Measurements from ENCODE around the gene TAS2R41.

GRCh38 chr7:143451122-143451521 is 26.6 kb upstream of the TAS2R41 start:
- TF ChIP-seq POLR2A (IDR thresholded peaks at IDR 0.05) (no peak), CTCF (IDR thresholded peaks at IDR 0.05) (no peak), POLR2AphosphoS5 (IDR thresholded peaks at IDR 0.05) (no peak)

All from transverse colon (tissue), 4 donors.